Fibroblast of lung (primary cell): ENCODE results near the gene CD300LB. TPM values are rescaled to one million over a fixed set of nuclear protein-coding genes. Genes with fewer than 3 reads are reported as not detected.
"Not testable (repeated sequence)": the region's sequence is repeated elsewhere in the genome, so short reads cannot be mapped to it uniquely, and the experiment has no call there.

Experiments used
- DNase-seq, 2 donors: peaks; one replicate each; pipeline versions ENCODE4 v3.0.0 to v3.0.0-alpha.2; 2010; ENCODE audit warnings: low read depth in 2 of 2
- H2AFZ ChIP-seq: 2 replicates; pipeline ENCODE4 v1.5.1; 2012; ENCODE audit warnings: low read length, control low read depth, inconsistent platforms
- H3K27ac ChIP-seq: 2 replicates; pipeline ENCODE4 v1.5.1; 2011; ENCODE audit warnings: low read length, control low read depth; ENCODE audit not compliant: insufficient read depth
- H3K27me3 ChIP-seq: 2 replicates; pipeline ENCODE4 v1.5.1; 2011; ENCODE audit warnings: mild to moderate bottlenecking, low read length; ENCODE audit not compliant: control insufficient read depth, insufficient read depth
- H3K36me3 ChIP-seq: 2 replicates; pipeline ENCODE4 v1.5.1; 2011; ENCODE audit warnings: low read length; ENCODE audit not compliant: control insufficient read depth, insufficient read depth
- H3K4me1 ChIP-seq: 2 replicates; pipeline ENCODE4 v1.5.1; 2011; ENCODE audit warnings: low read length; ENCODE audit not compliant: control insufficient read depth, insufficient read depth; ENCODE audit errors: extremely low read depth
- H3K4me2 ChIP-seq: 2 replicates; pipeline ENCODE4 v1.5.1; 2011; ENCODE audit warnings: low read length, control low read depth; ENCODE audit not compliant: insufficient read depth; ENCODE audit errors: extremely low read depth
- H3K4me3 ChIP-seq, 4 experiments: fragments of 200-600 bp in 1 of 4; sonication (generic) in 1 of 4; replicated peaks in 1 of 4; 2 replicates each; pipeline ENCODE4 v1.5.1; 2011 to 2016; ENCODE audit warnings: low read length in 4 of 4, low read depth in 3 of 4, mild to moderate bottlenecking in 3 of 4, control low read depth in 2 of 4, inconsistent platforms in 1 of 4, mixed read lengths in 1 of 4; ENCODE audit not compliant: insufficient read depth in 1 of 4; ENCODE audit errors: control extremely low read depth in 1 of 4
- H3K79me2 ChIP-seq: 2 replicates; pipeline ENCODE4 v1.5.1; 2012; ENCODE audit warnings: mild to moderate bottlenecking, low read length, inconsistent platforms; ENCODE audit not compliant: control insufficient read depth, insufficient read depth
- H3K9ac ChIP-seq: 2 replicates; pipeline ENCODE4 v1.5.1; 2011; ENCODE audit warnings: mild to moderate bottlenecking, low read length, control low read depth; ENCODE audit not compliant: insufficient read depth
- H3K9me3 ChIP-seq: 2 replicates; pipeline ENCODE4 v1.5.1; 2012; ENCODE audit warnings: low read depth, low read length; ENCODE audit not compliant: control insufficient read depth, insufficient read depth
- H4K20me1 ChIP-seq: 2 replicates; pipeline ENCODE4 v1.5.1; 2011; ENCODE audit warnings: low read length; ENCODE audit not compliant: control insufficient read depth, insufficient read depth; ENCODE audit errors: extremely low read depth
- EZH2 ChIP-seq: IDR thresholded peaks from 2 replicates; pipeline ENCODE4 v1.5.1; 2012; ENCODE audit warnings: low read length, control low read depth, mild to moderate bottlenecking; ENCODE audit errors: missing control alignments
- polyA plus RNA-seq, 2 donors: library from polyadenylated mRNA; depleted of rRNA in 1 of 2; stranded (reverse) in 1 of 2; unstranded in 1 of 2; fragments of >200 nt; gene quantifications; 2 replicates each; pipeline ENCODE4 v1.2.1, GENCODE V29; 2011 to 2012; ENCODE audit warnings: missing spikeins in 1 of 2
- total RNA-seq: library from RNA; depleted of rRNA; stranded (reverse); fragments of >200 nt; gene quantifications from 2 replicates; pipeline ENCODE4 v1.2.1, GENCODE V29; 2014
- TF ChIP-seq, protein P1 (sequence below), 2 donors: IDR thresholded peaks in 1 of 2; conservative IDR thresholded peaks in 1 of 2; 1 replicate in 1 of 2; 2 replicates in 1 of 2; pipeline ENCODE4 v1.5.1; 2011 to 2012; ENCODE audit warnings: low read length in 2 of 2, control low read depth in 1 of 2, inconsistent platforms in 1 of 2, low read depth in 1 of 2, mild to moderate bottlenecking in 1 of 2

The CD300LB gene
- total and polyA plus RNA-seq, 2 donors (not counting 1 experiment from before 2014, with no cell fraction given): not detected

DNA sequence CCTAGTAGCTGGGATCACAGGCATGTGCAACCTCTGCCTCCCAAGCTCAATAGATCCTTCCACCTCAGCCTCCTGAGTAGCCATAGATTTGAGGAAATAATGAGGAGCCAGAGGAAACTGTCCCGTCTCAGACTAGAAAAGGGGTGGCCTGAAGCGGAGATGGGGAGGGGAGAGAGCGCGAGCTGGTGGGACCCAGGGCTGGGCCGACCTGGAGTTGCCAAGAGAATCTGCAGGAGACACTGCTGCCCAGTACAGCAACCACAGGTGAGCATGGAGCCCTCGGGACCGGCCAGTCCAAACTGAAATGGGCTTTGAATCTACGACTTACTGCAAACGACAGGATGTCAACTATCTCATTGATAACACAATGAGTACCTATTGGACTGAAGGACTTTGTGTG lies 40.6 kb downstream of the CD300LB start:
- Histone ChIP-seq H3K79me2 (no peaks in the 10 kb centered on the region), H3K27me3 (no peaks in the 10 kb centered on the region), H3K4me1 (no peaks in the 10 kb centered on the region), H3K4me3 (no peak overlapping the region), H3K4me2 (no peak overlapping the region), H2AFZ (no peak overlapping the region), H3K27ac (no peak overlapping the region), H3K9me3 (no peaks in the 10 kb centered on the region), H3K36me3 (no peaks in the 10 kb centered on the region), H3K9ac (no peak overlapping the region), H4K20me1 (no peaks in the 10 kb centered on the region)
- DNase-seq: no peak
- no peak for TF ChIP-seq EZH2
- TF ChIP-seq, protein P1, sequence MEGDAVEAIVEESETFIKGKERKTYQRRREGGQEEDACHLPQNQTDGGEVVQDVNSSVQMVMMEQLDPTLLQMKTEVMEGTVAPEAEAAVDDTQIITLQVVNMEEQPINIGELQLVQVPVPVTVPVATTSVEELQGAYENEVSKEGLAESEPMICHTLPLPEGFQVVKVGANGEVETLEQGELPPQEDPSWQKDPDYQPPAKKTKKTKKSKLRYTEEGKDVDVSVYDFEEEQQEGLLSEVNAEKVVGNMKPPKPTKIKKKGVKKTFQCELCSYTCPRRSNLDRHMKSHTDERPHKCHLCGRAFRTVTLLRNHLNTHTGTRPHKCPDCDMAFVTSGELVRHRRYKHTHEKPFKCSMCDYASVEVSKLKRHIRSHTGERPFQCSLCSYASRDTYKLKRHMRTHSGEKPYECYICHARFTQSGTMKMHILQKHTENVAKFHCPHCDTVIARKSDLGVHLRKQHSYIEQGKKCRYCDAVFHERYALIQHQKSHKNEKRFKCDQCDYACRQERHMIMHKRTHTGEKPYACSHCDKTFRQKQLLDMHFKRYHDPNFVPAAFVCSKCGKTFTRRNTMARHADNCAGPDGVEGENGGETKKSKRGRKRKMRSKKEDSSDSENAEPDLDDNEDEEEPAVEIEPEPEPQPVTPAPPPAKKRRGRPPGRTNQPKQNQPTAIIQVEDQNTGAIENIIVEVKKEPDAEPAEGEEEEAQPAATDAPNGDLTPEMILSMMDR (conservative IDR thresholded peaks at IDR 0.05 in 1 of 2, IDR thresholded peaks at IDR 0.05 in 1 of 2; ENCODE audit: low read depth in 1 of 2, low read length in 2 of 2): no peak

DNA sequence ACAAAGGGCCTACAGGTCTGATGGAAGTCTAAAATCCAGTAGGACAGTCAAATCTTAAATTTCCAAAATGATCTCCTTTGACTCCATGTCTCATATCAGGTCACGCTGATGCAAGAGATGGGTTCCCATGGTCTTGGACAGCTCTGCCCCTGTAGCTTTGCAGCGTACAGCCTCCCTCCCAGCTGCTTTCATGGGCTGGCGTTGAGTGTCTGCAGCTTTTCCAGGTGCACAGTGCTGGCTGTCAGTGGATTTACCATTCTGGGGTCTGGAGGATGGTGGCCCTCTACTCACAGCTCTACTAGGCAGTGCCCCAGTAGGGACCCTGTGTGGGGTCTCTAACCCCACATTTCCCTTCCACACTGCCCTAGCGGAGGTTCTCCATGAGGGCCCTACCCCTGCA lies 43.0 kb downstream of the CD300LB start:
- H3K4me3 ChIP-seq, H3K9me3 ChIP-seq, H3K4me2 ChIP-seq, H3K9ac ChIP-seq, H3K4me1 ChIP-seq, H3K27me3 ChIP-seq, H3K79me2 ChIP-seq, H3K27ac ChIP-seq, H4K20me1 ChIP-seq, H3K36me3 ChIP-seq, DNase-seq, H2AFZ ChIP-seq: not testable (repeated sequence)

DNA sequence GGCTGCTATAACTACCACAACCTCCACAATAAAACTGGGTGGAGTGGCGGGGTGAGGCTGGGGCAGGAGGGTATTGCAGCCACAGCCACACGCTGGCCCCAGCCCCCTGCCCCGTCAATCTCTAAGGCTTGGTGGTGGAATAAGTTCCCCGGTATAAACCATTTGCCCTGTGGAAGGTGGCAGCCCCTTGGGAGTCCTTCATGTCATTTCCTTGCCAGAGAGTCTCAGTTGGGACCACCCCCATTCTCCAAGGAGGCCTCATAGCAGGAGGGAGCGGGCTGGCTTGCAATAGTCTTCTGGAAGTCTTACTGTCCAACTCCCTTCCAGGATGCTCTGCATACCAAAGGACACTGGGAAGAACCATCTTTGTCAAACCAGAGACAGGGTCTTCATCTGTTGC lies 45.4 kb downstream of the CD300LB start:
- Histone ChIP-seq H3K27ac (no peak overlapping the region), H3K4me3 (no peak overlapping the region), H3K4me2 (no peak overlapping the region), H3K4me1 (no peaks in the 10 kb centered on the region), H3K36me3 (no peaks in the 10 kb centered on the region), H2AFZ (no peak overlapping the region), H3K9ac (no peak overlapping the region), H3K9me3 (no peaks in the 10 kb centered on the region), H3K79me2 (no peaks in the 10 kb centered on the region), H4K20me1 (no peaks in the 10 kb centered on the region), H3K27me3 (no peaks in the 10 kb centered on the region)
- TF ChIP-seq, protein P1 (conservative IDR thresholded peaks at IDR 0.05 in 1 of 2, IDR thresholded peaks at IDR 0.05 in 1 of 2; ENCODE audit: low read depth in 1 of 2, low read length in 2 of 2): no peak
- TF ChIP-seq EZH2: no peak
- DNase-seq: no peak
